ENCODE data around the gene PDE4B.

GRCh38 chr1:66159800-66160199 is 367.1 kb downstream of the PDE4B start:
- TF ChIP-seq CHD2 (IDR thresholded peaks at IDR 0.05; ENCODE audit: low read depth, low read length) (no peak), CHCHD3 (CRISPR knock-in tag; IDR thresholded peaks at IDR 0.05) (no peak)
